SK-N-SH treated with all-trans-retinoic acid at 6 μM for 48 hours (cell line): ENCODE results near the gene GPR151.

Source experiments
- ATAC-seq: fragments of 200-7000 bp; cut with Tn5 transposase; 3 replicates; pipeline ENCODE4 v1.9.1; 2020; ENCODE audit warnings: mild to moderate bottlenecking, moderate library complexity
- ARNTL ChIP-seq: fragments of 450-650 bp; formaldehyde crosslinking; IDR thresholded peaks from 2 replicates; pipeline ENCODE4 v1.5.0; 2020; ENCODE audit warnings: low read depth, mild to moderate bottlenecking, moderate library complexity, borderline replicate concordance
- BACH2 ChIP-seq: fragments of 250-450 bp; sonication (Bioruptor Pico); IDR thresholded peaks from 2 replicates; pipeline ENCODE4 v1.9.0; 2021; ENCODE audit warnings: mild to moderate bottlenecking, borderline replicate concordance
- CSDC2 ChIP-seq: fragments of 250-450 bp; sonication (Bioruptor Pico); IDR thresholded peaks from 2 replicates; pipeline ENCODE4 v1.5.0; 2020; ENCODE audit warnings: mild to moderate bottlenecking, moderate library complexity
- ESRRG ChIP-seq: fragments of 250-450 bp; sonication (Bioruptor Pico); IDR thresholded peaks from 2 replicates; pipeline ENCODE4 v1.6.1; 2021; ENCODE audit warnings: mild to moderate bottlenecking
- GLIS3 ChIP-seq: fragments of 250-450 bp; sonication (Bioruptor Pico); IDR thresholded peaks from 2 replicates; pipeline ENCODE4 v1.5.0; 2020; ENCODE audit warnings: mild to moderate bottlenecking, moderate library complexity
- ISL1 ChIP-seq: fragments of 250-450 bp; sonication (Bioruptor Pico); IDR thresholded peaks from 2 replicates; pipeline ENCODE4 v2.1.2; 2022; ENCODE audit warnings: mild to moderate bottlenecking, moderate library complexity
- OSR1 ChIP-seq: fragments of 250-450 bp; sonication (Bioruptor Pico); IDR thresholded peaks from 2 replicates; pipeline ENCODE4 v1.8.0; 2022; ENCODE audit warnings: moderate library complexity, mild to moderate bottlenecking, inconsistent platforms
- PPARA ChIP-seq: fragments of 250-450 bp; sonication (Bioruptor Pico); IDR thresholded peaks from 2 replicates; pipeline ENCODE4 v1.5.0; 2020; ENCODE audit warnings: mild to moderate bottlenecking, borderline replicate concordance
- RARB ChIP-seq: fragments of 250-450 bp; sonication (Bioruptor Pico); IDR thresholded peaks from 2 replicates; pipeline ENCODE4 v1.8.0; 2021; ENCODE audit warnings: mild to moderate bottlenecking, moderate library complexity
- SNAI2 ChIP-seq: fragments of 250-450 bp; sonication (Bioruptor Pico); IDR thresholded peaks from 2 replicates; pipeline ENCODE4 v1.5.0; 2020; ENCODE audit warnings: mild to moderate bottlenecking, moderate library complexity
- TCF4 ChIP-seq: fragments of 250-450 bp; sonication (Bioruptor Pico); IDR thresholded peaks from 2 replicates; pipeline ENCODE4 v1.8.0; 2021; ENCODE audit warnings: mild to moderate bottlenecking, moderate library complexity, borderline replicate concordance
- TOX ChIP-seq: fragments of 250-450 bp; sonication (Bioruptor Pico); IDR thresholded peaks from 2 replicates; pipeline ENCODE4 v1.8.0; 2021; ENCODE audit warnings: mild to moderate bottlenecking, moderate library complexity, borderline replicate concordance
- ZC3H10 ChIP-seq: fragments of 250-450 bp; sonication (Bioruptor Pico); IDR thresholded peaks from 2 replicates; pipeline ENCODE4 v1.5.1; 2021; ENCODE audit warnings: mild to moderate bottlenecking, moderate library complexity
- ZFP3 ChIP-seq: fragments of 250-450 bp; sonication (Bioruptor Pico); IDR thresholded peaks from 2 replicates; pipeline ENCODE4 v1.5.0; 2020; ENCODE audit warnings: mild to moderate bottlenecking, moderate library complexity
- ZFP30 ChIP-seq: fragments of 450-650 bp; formaldehyde crosslinking; IDR thresholded peaks from 2 replicates; pipeline ENCODE4 v1.5.0; 2022; ENCODE audit warnings: mild to moderate bottlenecking, moderate library complexity
- ZNF70 ChIP-seq: fragments of 450-650 bp; formaldehyde crosslinking; IDR thresholded peaks from 2 replicates; pipeline ENCODE4 v1.5.0; 2020; ENCODE audit warnings: mild to moderate bottlenecking, moderate library complexity
- TF ChIP-seq, protein P1 (sequence below): fragments of 250-450 bp; sonication (Bioruptor Pico); IDR thresholded peaks from 2 replicates; pipeline ENCODE4 v1.5.1; 2021; ENCODE audit warnings: mild to moderate bottlenecking, moderate library complexity
- TF ChIP-seq, protein P2 (sequence below): fragments of 250-450 bp; sonication (Bioruptor Pico); IDR thresholded peaks from 2 replicates; pipeline ENCODE4 v1.8.0; 2020; ENCODE audit warnings: mild to moderate bottlenecking, moderate library complexity, borderline replicate concordance
- TF ChIP-seq, protein P3 (sequence below): fragments of 250-450 bp; sonication (Bioruptor Pico); IDR thresholded peaks from 2 replicates; pipeline ENCODE4 v1.8.0; 2021; ENCODE audit warnings: low read depth, mild to moderate bottlenecking, moderate library complexity, borderline replicate concordance
- TF ChIP-seq, protein P4 (sequence below): fragments of 250-450 bp; sonication (Bioruptor Pico); IDR thresholded peaks from 2 replicates; pipeline ENCODE4 v1.5.1; 2020; ENCODE audit warnings: low read depth, mild to moderate bottlenecking, moderate library complexity

GPR151 gene

DNA sequence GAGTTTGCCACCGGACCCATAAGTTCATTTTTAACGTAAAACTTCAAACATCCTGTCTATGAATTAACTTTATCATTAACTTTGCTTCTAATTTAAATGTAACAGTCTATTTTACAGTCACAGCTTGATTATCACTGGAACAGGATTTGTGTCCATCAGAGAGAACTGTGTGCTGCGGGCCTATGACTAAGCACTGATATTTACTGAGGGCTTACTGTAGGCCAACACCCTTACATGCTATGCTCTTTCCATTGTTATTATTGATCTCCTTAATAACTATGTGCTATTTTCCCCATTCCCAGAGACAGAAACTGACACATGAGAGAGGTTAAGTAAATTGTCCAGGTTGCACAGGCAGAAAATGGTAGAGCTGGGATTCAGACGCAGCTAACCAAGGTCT lies 24.0 kb upstream of the GPR151 start:
- no peak for ATAC-seq
- TF ChIP-seq PPARA = no peak
- TF ChIP-seq OSR1 (CRISPR knock-in tag) = no peak
- TF ChIP-seq TOX (CRISPR knock-in tag) = no peak
- no peak for TF ChIP-seq ARNTL (CRISPR knock-in tag)
- TF ChIP-seq, protein P1, sequence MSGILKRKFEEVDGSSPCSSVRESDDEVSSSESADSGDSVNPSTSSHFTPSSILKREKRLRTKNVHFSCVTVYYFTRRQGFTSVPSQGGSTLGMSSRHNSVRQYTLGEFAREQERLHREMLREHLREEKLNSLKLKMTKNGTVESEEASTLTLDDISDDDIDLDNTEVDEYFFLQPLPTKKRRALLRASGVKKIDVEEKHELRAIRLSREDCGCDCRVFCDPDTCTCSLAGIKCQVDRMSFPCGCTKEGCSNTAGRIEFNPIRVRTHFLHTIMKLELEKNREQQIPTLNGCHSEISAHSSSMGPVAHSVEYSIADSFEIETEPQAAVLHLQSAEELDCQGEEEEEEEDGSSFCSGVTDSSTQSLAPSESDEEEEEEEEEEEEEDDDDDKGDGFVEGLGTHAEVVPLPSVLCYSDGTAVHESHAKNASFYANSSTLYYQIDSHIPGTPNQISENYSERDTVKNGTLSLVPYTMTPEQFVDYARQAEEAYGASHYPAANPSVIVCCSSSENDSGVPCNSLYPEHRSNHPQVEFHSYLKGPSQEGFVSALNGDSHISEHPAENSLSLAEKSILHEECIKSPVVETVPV (CRISPR knock-in tag) = no peak
- TF ChIP-seq RARB (CRISPR knock-in tag) = no peak
- TF ChIP-seq CSDC2 (CRISPR knock-in tag) = no peak
- TF ChIP-seq ISL1 (CRISPR knock-in tag) = no peak
- TF ChIP-seq BACH2 (CRISPR knock-in tag) = no peak
- TF ChIP-seq SNAI2 (CRISPR knock-in tag) = no peak
- TF ChIP-seq ZFP3 (CRISPR knock-in tag) = no peak
- no peak for TF ChIP-seq GLIS3 (CRISPR knock-in tag)
- TF ChIP-seq, protein P2, sequence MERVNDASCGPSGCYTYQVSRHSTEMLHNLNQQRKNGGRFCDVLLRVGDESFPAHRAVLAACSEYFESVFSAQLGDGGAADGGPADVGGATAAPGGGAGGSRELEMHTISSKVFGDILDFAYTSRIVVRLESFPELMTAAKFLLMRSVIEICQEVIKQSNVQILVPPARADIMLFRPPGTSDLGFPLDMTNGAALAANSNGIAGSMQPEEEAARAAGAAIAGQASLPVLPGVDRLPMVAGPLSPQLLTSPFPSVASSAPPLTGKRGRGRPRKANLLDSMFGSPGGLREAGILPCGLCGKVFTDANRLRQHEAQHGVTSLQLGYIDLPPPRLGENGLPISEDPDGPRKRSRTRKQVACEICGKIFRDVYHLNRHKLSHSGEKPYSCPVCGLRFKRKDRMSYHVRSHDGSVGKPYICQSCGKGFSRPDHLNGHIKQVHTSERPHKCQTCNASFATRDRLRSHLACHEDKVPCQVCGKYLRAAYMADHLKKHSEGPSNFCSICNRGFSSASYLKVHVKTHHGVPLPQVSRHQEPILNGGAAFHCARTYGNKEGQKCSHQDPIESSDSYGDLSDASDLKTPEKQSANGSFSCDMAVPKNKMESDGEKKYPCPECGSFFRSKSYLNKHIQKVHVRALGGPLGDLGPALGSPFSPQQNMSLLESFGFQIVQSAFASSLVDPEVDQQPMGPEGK (CRISPR knock-in tag) = no peak
- TF ChIP-seq, protein P3, sequence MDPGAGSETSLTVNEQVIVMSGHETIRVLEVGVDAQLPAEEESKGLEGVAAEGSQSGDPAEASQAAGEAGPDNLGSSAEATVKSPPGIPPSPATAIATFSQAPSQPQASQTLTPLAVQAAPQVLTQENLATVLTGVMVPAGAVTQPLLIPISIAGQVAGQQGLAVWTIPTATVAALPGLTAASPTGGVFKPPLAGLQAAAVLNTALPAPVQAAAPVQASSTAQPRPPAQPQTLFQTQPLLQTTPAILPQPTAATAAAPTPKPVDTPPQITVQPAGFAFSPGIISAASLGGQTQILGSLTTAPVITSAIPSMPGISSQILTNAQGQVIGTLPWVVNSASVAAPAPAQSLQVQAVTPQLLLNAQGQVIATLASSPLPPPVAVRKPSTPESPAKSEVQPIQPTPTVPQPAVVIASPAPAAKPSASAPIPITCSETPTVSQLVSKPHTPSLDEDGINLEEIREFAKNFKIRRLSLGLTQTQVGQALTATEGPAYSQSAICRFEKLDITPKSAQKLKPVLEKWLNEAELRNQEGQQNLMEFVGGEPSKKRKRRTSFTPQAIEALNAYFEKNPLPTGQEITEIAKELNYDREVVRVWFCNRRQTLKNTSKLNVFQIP = no peak
- TF ChIP-seq, all 23 proteins: peak for 0

DNA sequence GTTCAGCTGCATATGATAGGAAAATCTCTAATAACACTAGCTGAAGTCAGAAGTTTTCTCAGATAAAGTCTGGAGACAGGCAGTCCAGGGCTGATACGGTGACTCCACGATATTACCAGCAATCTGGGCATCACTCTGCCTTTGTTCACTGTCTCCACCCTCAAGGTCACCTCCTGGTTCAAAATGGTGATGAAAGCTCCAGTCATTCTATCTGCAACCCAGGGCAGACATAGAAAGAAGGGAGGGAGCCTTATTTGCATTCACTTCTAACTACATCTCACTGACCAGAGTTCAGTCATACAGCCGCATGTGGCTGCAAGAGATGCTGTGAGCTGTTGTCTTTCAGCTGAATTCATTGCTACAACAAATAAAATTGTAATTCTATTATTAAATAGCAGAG lies 22.4 kb upstream of the GPR151 start:
- no peak for ATAC-seq
- TF ChIP-seq GLIS3 (CRISPR knock-in tag) (no peak), ZNF70 (no peak), TCF4 (CRISPR knock-in tag) (no peak), ZFP30 (CRISPR knock-in tag) (no peak), ESRRG (no peak)
- TF ChIP-seq, protein P1 (CRISPR knock-in tag) = no peak
- TF ChIP-seq, protein P3 = no peak
- TF ChIP-seq, protein P4, sequence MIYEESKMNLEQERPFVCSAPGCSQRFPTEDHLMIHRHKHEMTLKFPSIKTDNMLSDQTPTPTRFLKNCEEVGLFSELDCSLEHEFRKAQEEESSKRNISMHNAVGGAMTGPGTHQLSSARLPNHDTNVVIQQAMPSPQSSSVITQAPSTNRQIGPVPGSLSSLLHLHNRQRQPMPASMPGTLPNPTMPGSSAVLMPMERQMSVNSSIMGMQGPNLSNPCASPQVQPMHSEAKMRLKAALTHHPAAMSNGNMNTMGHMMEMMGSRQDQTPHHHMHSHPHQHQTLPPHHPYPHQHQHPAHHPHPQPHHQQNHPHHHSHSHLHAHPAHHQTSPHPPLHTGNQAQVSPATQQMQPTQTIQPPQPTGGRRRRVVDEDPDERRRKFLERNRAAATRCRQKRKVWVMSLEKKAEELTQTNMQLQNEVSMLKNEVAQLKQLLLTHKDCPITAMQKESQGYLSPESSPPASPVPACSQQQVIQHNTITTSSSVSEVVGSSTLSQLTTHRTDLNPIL (CRISPR knock-in tag) = no peak

DNA sequence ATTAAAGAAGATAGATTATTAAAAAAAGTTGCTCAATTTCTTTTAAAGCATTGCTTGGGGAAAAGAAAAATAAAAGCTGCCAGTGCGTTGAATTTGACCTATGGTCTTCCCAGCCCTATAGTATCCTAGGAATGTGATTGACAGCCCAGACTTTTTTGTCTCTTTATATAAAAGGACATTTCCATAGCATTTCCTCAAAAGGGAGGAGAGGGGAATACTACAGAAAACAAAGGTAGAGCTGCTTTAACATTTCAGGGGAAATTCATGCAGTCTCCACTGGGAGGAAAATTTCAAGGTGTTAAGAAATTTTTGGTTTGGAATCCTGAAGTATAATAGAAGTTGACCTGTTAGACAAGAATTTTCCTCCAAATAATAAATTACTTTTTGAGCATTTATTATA lies 17.9 kb upstream of the GPR151 start:
- TF ChIP-seq OSR1 (CRISPR knock-in tag) (no peak), SNAI2 (CRISPR knock-in tag) (no peak), ZC3H10 (no peak)
- ATAC-seq = no peak

DNA sequence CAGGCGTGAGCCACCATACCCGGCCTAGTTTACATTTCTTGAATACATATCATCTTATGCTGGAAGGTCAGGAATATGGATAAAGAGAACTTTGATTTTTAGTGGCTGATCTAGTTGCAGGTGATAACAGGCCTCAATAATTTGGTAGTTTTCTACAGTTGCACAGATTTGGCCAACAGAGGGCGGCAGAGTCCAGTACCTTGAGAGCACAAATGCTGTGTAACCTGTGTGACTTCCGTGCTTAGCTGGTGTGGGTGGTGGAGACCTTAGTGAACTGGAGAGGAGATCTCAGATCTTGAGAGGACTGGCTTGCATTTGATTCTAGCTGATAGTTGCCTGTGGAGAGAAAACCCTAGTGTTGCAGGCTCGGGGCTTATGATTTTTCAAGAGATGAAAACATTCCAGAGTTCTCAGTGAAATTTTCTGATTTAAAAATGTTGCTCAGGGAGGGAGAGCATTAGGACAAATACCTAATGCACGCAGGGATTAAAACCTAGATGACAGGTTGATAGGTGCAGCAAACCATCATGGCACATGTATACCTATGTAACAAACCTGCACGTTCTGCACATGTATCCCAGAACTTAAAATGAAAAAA lies 17.4 kb upstream of the GPR151 start:
- ATAC-seq = peak; percentile 98
- TF ChIP-seq, protein P1 (CRISPR knock-in tag) = no peak
- TF ChIP-seq, protein P2 (CRISPR knock-in tag) = no peak
- TF ChIP-seq ESRRG (no peak), ARNTL (CRISPR knock-in tag) (no peak), RARB (CRISPR knock-in tag) (no peak), OSR1 (CRISPR knock-in tag) (no peak), TOX (CRISPR knock-in tag) (no peak), GLIS3 (CRISPR knock-in tag) (no peak), ISL1 (CRISPR knock-in tag) (no peak), BACH2 (CRISPR knock-in tag) (no peak)
- TF ChIP-seq, protein P3 = no peak
